GM12873 (cell line): ENCODE results near the gene TUBE1.

Experiments
- TF ChIP-seq, protein P1 (sequence below): IDR thresholded peaks from 2 replicates; pipeline ENCODE4 v1.5.1; 2012; ENCODE audit warnings: low read depth, mild to moderate bottlenecking, moderate library complexity, low read length, control low read depth; ENCODE audit not compliant: insufficient read depth; ENCODE audit errors: missing control alignments

TUBE1 gene

DNA sequence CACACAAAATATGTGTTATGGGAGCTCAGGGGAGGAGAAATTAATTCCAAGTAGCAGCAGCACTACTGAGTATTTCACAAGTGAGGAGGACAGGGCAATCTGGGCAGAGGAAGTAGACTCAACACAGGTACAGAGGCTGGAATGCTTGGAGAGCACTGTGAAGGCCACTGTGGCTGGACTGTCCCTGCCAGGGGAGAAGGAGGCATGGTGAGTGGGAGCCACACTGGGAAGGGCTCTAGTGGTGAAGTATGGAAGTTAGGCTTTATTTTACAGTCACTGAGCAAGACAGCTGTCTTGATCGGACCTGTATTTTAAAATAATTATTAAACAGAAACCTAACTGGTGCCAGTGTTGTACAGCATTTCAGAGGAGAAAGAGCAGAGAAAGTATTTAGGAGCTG lies 28.9 kb upstream of the TUBE1 start:
- TF ChIP-seq, protein P1, sequence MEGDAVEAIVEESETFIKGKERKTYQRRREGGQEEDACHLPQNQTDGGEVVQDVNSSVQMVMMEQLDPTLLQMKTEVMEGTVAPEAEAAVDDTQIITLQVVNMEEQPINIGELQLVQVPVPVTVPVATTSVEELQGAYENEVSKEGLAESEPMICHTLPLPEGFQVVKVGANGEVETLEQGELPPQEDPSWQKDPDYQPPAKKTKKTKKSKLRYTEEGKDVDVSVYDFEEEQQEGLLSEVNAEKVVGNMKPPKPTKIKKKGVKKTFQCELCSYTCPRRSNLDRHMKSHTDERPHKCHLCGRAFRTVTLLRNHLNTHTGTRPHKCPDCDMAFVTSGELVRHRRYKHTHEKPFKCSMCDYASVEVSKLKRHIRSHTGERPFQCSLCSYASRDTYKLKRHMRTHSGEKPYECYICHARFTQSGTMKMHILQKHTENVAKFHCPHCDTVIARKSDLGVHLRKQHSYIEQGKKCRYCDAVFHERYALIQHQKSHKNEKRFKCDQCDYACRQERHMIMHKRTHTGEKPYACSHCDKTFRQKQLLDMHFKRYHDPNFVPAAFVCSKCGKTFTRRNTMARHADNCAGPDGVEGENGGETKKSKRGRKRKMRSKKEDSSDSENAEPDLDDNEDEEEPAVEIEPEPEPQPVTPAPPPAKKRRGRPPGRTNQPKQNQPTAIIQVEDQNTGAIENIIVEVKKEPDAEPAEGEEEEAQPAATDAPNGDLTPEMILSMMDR: no peak

GRCh38 chr6:112114577-112115223 lies 27.4 kb upstream of the TUBE1 start:
- TF ChIP-seq, protein P1: no peak

DNA sequence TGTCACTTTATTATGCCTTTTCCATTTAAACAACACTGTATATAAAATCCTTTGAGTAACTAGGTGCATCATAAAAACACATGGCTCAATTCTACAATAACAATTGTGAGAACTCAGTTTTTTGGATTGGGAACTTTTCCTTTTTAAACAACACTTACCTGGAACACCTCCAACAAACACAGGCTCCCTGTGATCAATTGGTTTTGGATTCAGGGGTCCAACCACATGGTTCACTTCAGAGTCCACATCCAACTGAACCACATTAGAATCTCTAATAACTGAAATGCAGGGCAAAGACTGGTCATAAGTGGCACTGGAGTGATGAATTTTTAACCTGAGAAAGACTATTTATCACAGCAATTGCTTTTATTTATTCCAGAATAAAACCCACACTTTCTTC lies 26.6 kb upstream of the TUBE1 start:
- TF ChIP-seq, protein P1: no peak

DNA sequence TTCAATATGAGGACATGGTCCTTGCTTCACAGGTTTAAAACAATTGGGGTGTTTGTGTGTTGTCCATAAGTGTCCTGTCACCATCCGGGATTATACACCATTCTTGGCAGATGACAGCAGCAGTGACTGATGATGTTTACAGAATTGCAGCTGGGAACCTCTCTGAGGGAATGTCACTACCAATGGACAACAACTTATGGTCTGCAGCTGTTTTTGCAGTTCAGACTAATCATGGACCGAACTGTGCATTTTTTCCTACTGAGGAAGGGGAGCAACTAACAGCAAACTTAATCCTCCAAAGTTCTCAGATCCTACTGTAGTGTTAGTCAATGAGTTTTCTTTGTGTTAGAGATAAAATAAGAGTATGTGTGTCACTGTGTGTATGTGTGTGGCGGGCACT lies 26.1 kb upstream of the TUBE1 start:
- TF ChIP-seq, protein P1: no peak

DNA sequence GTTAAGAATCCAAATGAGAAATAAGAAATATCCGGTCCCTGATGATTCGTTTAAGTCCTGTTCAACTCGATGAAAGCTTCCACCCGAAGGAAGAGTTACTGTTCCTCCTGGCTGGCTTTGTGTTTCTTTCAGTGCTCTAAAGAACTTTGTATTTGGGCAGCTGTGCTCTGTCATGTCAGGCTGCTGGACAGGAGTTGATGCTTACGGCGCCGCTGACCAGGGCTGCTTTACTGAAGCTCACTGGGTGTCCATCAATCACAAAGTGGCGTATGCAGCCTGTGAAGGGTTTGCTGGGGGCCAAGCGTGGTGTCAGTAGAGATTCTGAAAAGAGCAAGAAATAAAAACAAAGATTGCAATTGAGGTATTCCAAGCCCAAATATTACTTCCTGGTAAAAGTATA lies 22.0 kb upstream of the TUBE1 start:
- TF ChIP-seq, protein P1: no peak

- TF ChIP-seq, protein P1: no peak
Observed at GRCh38 chr6:112106562-112106961, 19.3 kb upstream of the TUBE1 start.

DNA sequence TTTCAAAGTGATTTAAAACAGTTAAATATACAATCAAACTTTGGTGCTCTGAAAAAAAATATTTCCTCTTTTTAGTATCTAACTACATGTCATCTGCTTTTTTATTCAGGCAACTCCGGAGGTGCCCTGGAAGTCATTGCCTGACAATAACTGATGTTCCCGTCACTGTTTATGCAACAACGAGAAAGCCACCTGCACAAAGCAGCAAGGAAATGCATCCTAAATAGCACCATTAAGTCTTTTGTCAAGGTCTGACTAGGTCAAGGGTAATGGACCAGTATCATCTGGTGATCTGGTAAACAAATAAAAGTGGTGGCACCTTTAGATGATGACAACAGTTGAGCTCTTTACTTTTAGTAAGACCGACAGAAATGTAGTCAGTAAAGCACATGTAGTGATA lies 13.3 kb upstream of the TUBE1 start:
- TF ChIP-seq, protein P1: no peak
